GM19328 (cell line): Measurements from ENCODE around the gene R3HCC1L.
"Not testable (repeated sequence)": the region's sequence is repeated elsewhere in the genome, so short reads cannot be mapped to it uniquely, and the experiment has no call there.

ENCODE experiments used
- ATAC-seq: cut with Tn5 transposase; IDR thresholded peaks from one replicate; pipeline ENCODE4 v1.9.1; 2021; ENCODE audit warnings: mild to moderate bottlenecking, moderate library complexity; ENCODE audit not compliant: unreplicated experiment

Gene R3HCC1L

DNA sequence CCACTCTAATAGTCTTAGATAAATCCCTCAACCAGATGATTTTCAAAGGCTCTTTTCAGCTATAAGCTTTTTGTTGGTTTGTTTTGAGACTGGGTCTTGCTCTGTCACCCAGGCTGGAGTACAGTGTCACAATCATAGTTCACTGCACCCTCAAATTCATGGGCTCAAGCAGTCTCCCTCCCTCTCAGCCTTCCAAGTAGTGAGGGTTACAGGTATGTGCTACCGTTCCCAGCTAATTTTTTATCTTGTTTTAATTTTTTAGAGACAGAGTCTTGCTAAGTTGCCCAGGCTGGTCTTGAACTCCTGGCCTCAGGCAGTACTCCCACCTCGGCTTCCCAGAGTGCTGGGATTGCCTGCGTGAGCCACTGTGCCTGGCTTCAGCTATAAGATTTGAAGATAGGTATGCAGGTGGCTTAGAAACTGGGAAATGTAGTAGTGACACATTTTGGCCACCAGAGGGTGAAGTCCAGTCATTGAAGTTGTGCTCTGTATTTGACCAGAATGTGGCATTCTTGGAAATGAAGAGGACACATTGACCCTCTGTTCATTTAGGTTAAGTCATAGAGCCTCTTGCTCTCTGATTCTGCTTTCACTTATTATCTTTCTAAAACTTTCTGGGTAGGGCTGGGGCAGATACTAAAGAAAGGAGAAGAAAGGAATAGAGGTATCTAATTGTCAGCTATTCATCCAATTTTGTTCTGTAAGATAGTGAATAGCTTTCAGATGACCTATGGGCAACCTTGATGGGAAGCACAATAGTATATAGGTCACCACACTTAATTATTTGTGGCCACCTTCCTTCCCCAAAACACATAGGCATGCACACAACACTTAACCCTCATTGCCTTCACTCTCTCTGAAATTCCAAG lies 36.0 kb downstream of the R3HCC1L start:
- no peak for ATAC-seq

DNA sequence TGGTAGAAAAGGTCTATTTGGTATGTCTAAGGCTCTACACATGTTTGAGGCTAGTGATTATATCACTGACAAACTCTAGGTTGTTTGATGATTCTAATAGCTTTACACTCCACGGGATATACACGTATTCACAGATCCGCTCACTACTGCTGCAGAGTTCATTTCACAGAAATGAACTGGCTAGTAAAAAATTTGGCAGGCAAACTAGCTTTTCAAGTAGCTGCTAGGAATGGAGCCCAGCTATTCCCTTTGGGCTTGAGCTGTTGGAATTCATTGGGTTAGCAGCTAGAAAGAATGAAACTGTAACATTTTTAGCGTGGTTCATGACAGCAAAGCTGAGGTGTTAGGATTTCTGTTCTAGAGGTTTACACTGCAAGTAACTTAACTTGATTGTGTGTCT lies 37.6 kb downstream of the R3HCC1L start:
- no peak for ATAC-seq

DNA sequence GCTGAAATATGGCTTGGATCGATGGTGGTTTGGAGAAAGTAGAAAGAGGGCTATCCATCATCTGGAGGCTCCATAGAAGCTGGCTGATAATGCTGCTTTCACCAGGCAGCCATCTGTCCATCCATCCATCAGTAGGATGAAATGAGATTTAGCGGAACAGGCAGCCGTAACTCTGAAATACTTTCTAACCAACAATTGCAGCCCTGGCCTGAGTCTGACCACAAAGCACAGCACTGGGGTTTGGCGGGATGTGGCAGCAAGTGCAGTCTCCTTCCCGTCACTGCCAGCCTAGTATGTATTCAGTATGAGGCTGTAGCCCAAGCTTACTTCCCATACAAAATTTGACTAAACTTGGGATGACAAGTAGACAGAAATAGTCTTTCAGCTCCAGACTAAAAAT lies 38.0 kb downstream of the R3HCC1L start:
- no peak for ATAC-seq

DNA sequence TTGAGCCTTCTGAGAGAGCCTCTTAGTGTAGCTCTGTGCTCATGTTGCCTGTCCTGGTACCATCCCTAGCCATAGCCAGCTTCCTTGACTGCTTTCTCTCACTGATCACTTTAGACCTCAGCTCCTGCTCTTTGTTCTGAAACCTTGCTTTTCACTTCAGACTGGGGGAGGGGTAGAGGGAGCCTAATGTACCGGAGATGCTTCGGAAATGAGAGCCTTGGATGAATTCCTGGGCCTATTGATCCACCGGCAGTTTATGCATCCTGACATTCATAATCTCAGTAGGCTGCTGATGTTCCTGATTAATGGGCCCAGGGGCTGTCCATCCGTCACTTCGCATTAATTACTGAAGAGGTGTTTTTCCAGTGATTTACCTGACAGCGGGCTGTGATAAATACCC lies 38.8 kb downstream of the R3HCC1L start:
- no peak for ATAC-seq

DNA sequence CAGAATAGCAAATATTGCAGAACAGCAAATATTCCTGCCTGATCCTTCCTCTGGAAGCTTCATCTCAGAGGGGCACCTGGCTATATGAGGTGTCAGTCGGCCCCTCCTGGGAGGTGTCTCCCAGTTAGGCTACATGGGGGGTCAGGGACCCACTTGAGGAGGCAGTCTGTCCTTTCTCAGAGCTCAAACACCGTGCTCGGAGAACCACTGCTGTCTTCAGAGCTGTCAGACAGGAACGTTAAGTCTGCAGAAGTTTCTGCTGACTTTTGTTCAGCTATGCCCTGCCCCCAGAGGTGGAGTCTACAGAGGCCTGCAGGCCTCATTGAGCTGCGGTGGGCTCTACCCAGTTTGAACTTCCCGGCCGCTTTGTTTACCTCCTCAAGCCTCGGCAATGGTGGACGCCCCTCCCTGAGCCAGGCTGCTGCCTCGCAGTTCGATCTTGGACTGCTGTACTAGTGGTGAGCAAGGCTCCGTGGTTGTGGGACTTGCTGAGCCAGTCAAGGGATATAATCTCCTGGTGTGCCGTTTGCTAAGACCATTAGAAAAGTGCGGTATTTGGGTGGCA lies 48.0 kb downstream of the R3HCC1L start:
- not testable (repeated sequence) for ATAC-seq

DNA sequence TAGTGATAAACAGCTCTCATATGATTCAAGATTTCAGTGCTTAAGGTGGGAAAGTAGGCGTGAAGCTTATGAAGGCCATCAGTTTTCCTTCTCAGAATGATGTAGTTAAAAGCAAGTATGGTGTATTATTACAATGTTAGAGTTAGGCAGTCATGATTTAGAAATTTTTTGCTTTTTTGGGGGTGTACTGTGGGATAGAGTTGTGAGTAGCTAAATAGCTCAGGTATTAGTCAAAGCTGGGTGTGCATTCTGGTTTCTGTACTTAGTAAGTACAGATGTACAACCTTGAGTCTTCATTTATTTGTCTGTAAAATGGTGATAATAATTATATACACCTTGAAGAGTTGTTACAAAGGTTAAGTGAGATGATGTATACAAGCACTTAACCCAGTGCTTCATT lies 52.2 kb downstream of the R3HCC1L start:
- no peak for ATAC-seq

DNA sequence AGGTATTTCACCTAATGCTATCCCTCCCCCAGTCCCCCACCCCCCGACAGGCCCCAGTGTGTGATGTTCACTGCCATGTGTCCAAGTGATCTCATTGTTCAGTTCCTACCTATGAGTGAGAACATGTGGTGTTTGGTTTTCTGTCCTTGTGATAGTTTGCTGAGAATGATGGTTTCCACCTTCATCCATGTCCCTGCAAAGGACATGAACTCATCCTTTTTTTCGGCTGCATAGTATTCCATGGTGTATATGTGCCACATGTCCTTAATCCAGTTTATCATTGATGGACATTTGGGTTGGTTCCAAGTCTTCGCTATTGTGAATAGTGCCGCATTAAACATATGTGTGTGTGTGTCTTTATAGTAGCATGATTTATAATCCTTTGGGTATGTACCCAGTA lies 56.3 kb downstream of the R3HCC1L start:
- ATAC-seq = not testable (repeated sequence)

DNA sequence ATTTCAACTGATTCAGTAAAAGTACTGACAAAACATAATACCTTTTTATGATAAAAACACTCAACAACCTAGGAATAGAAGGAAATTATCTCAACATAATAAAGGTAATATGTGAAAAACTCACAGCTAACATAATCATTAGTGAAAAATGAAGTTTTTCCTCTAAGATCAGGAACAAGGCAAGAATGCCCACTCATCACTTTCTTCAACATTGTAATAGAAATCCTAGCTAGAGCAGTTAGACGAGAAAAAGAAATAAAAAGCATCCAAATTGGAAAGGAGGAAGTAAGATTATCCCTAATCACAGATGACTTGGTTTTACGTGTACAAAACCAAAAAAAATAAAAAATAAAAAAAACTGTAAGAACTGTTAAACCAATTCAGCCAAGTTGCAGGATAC lies 58.6 kb downstream of the R3HCC1L start:
- no peak for ATAC-seq

DNA sequence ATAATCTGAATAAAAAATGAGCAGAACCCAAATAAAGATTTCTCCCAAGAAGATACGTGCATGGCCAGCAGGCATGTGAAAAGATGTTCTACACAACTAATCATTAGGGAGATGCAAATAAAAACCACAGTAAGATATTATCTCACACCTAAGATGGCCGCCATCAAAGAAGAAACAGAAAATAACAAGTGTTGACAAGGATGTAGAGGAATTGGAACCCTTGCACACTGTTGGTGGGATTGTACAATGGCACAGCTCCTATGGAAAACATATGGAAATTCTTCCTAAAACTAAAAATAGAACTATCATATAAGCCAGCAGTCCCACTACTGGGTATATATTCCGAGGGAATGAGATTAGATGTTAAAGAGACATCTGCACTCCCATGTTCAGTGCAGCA lies 60.2 kb downstream of the R3HCC1L start:
- no peak for ATAC-seq

DNA sequence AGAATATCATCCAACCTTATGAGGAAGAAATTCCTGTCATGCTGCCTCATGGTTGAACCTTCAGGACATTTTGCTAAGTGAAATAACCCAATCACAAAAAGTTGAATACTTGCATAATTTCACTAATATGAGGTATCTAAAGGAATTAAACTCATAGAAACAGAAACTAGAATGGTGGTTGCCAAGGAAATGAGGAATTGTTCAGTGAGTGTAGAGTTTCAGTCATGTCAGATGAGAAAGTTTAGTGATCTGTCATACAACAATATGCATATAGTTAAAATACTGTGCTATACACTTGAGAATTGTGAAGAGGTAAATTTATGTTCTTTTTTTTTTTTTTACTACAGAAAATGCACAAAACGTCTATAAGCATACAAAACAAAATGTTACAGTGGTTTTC lies 60.7 kb downstream of the R3HCC1L start:
- no peak for ATAC-seq

DNA sequence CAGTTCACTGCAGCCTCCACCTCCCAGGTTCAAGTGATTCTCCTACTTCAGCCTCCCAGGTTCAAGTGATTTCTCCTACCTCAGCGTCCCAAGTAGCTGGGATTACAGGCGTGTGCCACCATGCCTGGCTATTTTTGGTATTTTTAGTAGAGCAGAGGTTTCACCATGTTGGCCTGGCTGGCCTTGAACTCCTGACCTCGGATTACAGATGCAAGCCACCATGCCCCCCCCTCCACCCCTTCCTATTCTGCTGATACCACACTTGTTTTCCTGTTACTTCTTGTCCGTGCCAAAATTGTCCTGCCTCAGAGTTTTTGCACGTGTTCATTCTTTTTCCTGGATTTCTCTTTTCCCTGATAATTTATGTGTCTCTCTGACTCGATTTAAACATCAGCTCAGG lies 62.5 kb downstream of the R3HCC1L start:
- no peak for ATAC-seq

DNA sequence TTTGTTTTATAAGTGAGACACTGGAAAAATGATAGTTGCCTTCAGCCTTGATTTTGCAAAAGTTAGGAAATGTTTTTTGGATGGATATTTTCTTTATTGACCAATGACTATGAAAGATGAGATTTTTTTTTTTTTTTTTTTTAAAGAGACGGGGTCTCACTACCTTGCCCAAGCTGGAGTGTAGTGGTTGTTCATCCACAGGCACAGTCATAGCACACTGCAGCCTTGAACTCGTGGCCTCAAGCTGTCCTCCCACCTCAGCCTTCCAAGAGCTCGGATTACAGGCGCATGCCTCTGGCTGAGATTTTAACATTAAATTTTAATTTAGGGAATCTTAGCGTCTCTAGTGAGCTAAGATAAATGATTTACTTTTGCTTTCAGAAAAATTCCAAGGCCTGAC lies 67.3 kb downstream of the R3HCC1L start:
- no peak for ATAC-seq

DNA sequence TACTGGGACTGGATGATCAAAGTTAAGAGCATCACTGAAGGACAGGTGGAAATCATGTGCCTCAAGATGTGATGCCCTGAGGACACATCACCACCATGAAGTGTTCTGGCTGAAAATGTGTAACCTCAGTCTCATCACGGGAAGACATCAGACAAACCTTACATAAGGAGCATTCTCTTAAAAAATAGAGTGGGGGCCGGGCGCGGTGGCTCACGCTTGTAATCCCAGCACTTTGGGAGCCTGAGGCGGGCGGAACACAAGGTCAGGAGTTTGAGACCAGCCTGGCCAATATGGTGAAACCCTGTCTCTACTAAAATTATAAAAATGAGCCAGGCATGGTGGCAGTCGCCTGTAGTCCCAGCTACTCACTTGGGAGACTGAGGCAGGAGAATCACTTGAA lies 67.9 kb downstream of the R3HCC1L start:
- ATAC-seq = no peak

DNA sequence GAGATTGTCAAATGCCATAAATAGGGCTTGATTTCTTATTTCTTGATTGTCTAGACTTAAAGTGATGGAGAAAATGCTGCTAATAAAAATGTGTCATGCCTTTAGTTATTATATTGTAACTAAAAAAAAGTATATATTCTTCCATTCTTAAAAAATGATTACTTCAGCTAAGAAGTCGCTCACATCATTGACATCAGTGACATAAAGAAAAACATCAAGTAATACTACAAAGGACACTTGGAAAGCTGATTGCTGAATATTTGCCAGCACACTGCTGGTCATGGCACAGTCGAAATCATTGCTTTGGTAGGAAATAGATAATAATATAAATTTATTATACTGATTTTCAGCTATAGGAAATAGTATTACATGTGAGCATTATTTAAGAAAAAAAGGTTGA lies 70.9 kb downstream of the R3HCC1L start:
- no peak for ATAC-seq

DNA sequence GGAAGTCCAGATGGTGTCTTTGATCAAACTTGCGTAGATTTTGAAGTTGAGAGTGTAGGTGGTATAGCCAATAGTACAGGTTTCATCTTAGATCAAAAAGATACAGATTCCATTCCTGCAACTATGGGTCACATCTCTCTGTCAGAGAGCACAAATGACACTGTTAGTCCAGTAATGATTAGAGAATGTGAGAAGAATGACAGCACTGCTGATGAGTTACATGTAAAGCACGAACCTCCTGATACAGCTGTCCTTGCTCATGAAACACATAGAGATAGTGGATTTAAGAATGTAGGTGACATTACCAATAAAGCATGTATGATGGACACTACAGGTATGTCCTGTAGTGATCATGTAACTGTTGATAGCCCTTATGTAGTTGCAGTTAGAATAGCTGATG lies 74.5 kb downstream of the R3HCC1L start:
- ATAC-seq = no peak

DNA sequence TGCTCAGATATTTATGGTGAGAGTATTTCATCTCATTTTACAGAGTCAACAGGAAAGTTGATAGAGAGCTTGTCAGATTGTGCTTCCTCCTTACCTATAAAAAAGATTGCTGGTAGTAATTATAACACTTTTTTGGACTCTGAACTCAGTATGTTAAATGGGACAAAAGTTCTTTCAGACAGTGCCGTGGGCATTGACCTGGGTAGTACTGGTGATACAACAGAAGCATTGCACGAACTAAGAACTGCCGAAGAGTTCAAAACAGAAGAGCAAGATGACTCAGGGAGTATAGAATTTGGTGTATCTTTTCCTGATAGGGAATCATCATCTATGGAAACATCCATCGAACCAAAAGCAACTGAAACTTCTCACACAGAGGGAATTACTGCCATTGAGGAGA lies 75.0 kb downstream of the R3HCC1L start:
- no peak for ATAC-seq

DNA sequence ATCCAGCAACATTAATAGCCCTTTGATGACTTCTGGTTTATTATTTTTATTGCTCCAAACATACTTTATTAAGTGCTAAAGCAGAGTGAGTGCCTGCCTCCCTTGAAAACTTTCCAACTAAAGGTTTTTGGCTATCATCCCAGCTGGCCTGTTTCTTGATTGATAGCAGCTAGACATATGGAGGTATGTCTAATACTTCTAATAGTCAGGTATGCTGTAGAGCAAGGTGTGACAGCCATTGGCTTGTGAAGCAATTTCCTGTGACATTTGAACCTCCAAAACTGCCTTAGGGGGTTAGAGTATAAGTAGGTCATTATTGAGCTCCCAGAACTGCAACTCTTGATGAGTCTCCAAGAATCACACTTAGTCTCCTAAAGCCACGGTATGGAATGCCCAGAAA lies 77.7 kb downstream of the R3HCC1L start:
- ATAC-seq = no peak

DNA sequence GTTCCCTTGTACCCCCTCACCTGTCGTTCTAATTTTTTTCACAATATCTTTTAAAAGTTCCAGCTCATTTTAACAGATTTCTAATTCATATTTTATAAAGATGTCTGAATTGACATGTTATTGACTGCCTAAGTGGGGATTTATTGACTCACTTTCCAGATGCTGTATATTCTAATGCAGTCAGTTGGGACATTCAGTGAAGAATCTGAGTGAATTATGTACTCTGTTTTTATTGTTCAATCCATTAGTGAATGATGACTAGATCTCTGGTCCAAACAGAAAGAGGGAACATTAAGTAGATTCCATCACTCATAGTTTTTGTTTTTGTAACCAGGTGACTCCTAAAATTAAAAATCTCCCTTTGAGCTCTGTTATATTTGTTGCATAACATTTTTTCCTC lies 79.3 kb downstream of the R3HCC1L start:
- no peak for ATAC-seq

DNA sequence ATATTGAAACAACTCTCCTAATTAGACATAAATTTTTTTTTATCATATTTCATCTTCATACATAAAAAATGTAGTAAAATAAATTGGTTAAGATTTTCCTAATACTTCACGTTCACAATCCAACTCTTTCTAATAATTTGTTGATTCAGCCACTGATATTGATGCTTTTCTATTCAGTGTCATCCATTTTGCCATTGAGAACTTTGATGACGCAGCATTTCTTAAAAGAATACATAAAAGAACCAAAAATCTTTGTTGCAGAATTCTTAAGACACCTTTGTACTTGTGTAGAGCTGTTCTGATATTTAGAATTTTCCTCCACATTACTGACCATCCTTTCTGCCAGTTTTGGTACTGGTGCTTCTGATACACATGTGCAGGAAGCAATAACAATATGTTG lies 80.9 kb downstream of the R3HCC1L start:
- no peak for ATAC-seq

DNA sequence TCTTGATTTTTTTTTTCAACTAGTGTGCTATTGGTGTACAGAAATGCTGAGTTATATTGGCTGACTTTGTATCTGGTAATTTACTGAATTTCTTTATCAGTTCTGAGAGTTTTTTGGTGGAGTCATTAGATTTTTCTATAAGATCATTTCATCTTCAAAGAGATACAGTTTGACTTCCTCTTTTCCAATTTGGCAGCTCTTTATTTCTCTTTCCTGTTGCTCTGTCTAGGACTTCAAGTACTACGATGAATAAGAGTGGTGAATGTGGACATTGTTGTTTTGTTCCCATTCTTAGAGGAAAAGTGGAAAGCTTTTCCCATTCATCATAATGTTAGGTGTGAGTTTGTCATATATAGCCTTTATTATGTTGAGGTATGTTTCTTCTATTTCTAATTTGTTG lies 83.3 kb downstream of the R3HCC1L start:
- ATAC-seq = no peak

DNA sequence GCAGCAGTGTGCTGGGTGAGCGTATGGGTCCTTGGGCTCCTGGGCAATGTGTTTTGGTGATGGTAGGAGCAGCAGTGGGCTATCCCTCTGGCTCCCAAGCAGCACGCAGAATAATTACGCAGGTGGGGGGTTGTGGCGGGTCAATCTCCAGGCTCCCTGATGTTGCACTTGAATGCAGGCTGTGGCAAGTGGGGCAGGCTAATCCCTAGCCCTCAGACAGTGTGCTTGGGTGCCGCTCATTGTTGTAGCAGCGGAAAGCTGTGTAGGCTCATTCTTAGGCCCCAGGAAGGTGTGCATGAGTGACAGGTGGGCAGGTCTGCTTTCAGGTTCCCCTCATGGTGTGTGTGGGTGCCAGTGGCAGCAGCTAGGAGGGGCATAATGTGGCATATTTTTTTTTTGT lies 89.4 kb downstream of the R3HCC1L start:
- no peak for ATAC-seq

DNA sequence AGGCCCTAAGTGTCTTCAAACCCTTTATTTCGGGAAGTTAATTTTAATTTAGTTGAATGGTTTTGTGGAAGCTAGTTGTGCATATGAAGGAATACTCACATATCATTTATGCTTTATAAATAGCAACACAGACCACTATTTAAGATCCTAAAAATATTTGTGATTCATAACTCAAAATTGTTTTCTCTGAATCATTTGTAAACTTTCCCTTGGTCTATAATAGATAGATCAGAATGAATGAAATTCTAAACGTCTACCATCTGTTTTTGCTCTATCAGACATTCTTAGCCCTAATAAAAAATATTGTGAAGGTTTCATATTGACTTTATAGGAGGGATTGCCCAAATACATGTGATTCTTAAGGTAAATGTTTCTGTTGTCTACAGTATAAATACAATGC lies 90.1 kb downstream of the R3HCC1L start:
- ATAC-seq = no peak

DNA sequence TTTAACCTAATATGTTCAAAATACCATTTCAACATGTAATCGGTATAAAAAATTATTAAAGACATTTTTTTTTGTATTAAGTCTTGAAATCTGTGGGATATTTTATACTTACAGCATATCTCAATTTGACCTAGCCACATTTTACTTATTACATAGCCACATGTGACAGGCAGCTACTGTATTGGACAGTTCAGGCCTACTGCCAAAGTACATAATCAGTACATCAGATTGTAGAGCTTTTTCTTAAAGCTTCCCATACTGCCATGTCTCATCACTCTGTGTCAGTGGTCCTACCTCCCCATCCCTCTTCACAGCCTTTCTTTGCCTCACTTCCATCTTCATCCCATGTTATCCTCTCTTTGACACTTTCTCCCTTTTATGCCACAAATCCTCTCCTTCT lies 90.5 kb downstream of the R3HCC1L start:
- ATAC-seq = no peak
